ENCODE results near the gene PHKG2. TPM values are rescaled to one million over a fixed set of nuclear protein-coding genes. Genes with fewer than 3 reads are reported as not detected.

The PHKG2 gene, protein sequence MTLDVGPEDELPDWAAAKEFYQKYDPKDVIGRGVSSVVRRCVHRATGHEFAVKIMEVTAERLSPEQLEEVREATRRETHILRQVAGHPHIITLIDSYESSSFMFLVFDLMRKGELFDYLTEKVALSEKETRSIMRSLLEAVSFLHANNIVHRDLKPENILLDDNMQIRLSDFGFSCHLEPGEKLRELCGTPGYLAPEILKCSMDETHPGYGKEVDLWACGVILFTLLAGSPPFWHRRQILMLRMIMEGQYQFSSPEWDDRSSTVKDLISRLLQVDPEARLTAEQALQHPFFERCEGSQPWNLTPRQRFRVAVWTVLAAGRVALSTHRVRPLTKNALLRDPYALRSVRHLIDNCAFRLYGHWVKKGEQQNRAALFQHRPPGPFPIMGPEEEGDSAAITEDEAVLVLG
- total RNA-seq (2013), result 46.2 TPM
- polyA plus RNA-seq, result 100 to 1,000 TPM in 1 of 3 donors, 10 to 100 TPM in 2; 45.4 to 115 (median 54.2) TPM
- 29.9 and 43.6 TPM in 2 replicates for polyA minus RNA-seq
- 3.4 to 30.0 (median 19.6) reads per million in 11 experiments for total RNA-seq

GRCh38 chr16:30747799-30748633 is at the start of gene PHKG2:
PHKG2 (plus strand) TSS chr16:30748425; CDS start chr16:30748821, 396 bp downstream.
- H3K36me3 ChIP-seq (replicated peaks in 1 of 2; ENCODE audit: control insufficient read depth in 1 of 2, insufficient read depth in 2 of 2, low read length in 2 of 2), result peaks cover 41 to 58% of the 10 kb centered on the region in 2 donors
- peak; percentile 97 to 99 (median 98) for DNase-seq
- Mint-ChIP-seq H3K27ac (peak within 1 kb of the TSS; percentile 80 to 95 (median 90)), H3K9me3 (no peaks in the 10 kb centered on the region), H3K4me3 (peak within 1 kb of the TSS; percentile 92 to 93), H3K4me1 (peaks cover 27% of the 10 kb centered on the region), H3K36me3 (peaks cover 39 to 54% of the 10 kb centered on the region in 2 donors), H3K27me3 (ENCODE audit: low read depth in 3 of 3) (no peaks in the 10 kb centered on the region)
- no peaks in the 10 kb centered on the region for H3K9me3 ChIP-seq (replicated peaks in 1 of 2; ENCODE audit: control insufficient read depth in 1 of 2, insufficient read depth in 1 of 2, low read length in 2 of 2)
- H3K79me2 ChIP-seq (ENCODE audit: insufficient read depth, low read length), result peaks cover 29% of the 10 kb centered on the region
- peak within 1 kb of the TSS; percentile 87 for H2AFZ ChIP-seq (ENCODE audit: insufficient read depth, low read depth, low read length, poor library complexity, severe bottlenecking)
- intact Hi-C loops (cut with micrococcal nuclease), result loop anchor here (2.0 to 5.0 kb wide), 3 partner anchors 15 to 46 kb away; partner anchors contain the start of genes CFAP119 (in 1 of the 2) and RNF40 (in 1 of the 2)
- H3K9ac ChIP-seq (ENCODE audit: insufficient read depth, low read length, poor library complexity, severe bottlenecking), result peak within 1 kb of the TSS; percentile 73
- H3K27ac ChIP-seq (ENCODE audit: low read depth in 1 of 2, low read length in 2 of 2), result peak within 1 kb of the TSS; percentile 69 to 88
- no peaks in the 10 kb centered on the region for H4K20me1 ChIP-seq (ENCODE audit: insufficient read depth, low read length)
- peak within 1 kb of the TSS; percentile 77 for H3K4me2 ChIP-seq (replicated peaks; ENCODE audit: extremely low read depth, low read length, poor library complexity, severe bottlenecking)
- H3K4me3 ChIP-seq (replicated peaks in 1 of 3; ENCODE audit: low read depth in 2 of 3, low read length in 3 of 3), result peak within 1 kb of the TSS; percentile 48 to 79 (median 69)
- H3K27me3 ChIP-seq (ENCODE audit: control insufficient read depth in 2 of 2, insufficient read depth in 2 of 2, low read length in 2 of 2), result no peaks in the 10 kb centered on the region
- no peak for TF ChIP-seq CTCF (IDR thresholded peaks at IDR 0.05)
- peaks cover 23 to 24% of the 10 kb centered on the region in 2 donors for H3K4me1 ChIP-seq (ENCODE audit: control insufficient read depth in 1 of 2, insufficient read depth in 2 of 2, low read length in 2 of 2)
- 4% methylated on average over 55 of the region's 60 CpGs for WGBS (ENCODE audit: insufficient coverage)

All from CD14-positive monocyte (primary cell).